OCI-LY1 (cell line): ENCODE data around the gene RPL28.

Source experiments
- H2AFZ ChIP-seq: fragments of 200-600 bp; sonication (generic), shearing (Covaris generic); 2 replicates; pipeline ENCODE4 v1.6.0; 2014; ENCODE audit warnings: antibody characterized with exemption, mild to moderate bottlenecking, low read length
- H3F3A ChIP-seq: fragments of 200-600 bp; sonication (generic), shearing (Covaris generic); 2 replicates; pipeline ENCODE4 v1.6.0; 2014; ENCODE audit warnings: mild to moderate bottlenecking, antibody characterized with exemption, low read length, moderate library complexity; ENCODE audit not compliant: insufficient read depth
- H3K27ac ChIP-seq: fragments of 200-600 bp; sonication (generic); 2 replicates; pipeline ENCODE4 v1.5.1; 2014; ENCODE audit warnings: low read length, mixed run types, mild to moderate bottlenecking, low read depth; ENCODE audit not compliant: poor library complexity, severe bottlenecking
- H3K27me3 ChIP-seq: fragments of 200-600 bp; sonication (generic); 2 replicates; pipeline ENCODE4 v1.6.0; 2014; ENCODE audit warnings: antibody characterized with exemption, mild to moderate bottlenecking, low read length, moderate library complexity; ENCODE audit not compliant: insufficient read depth
- H3K36me3 ChIP-seq: fragments of 200-600 bp; sonication (generic); 2 replicates; pipeline ENCODE4 v1.6.1; 2014; ENCODE audit warnings: mild to moderate bottlenecking, antibody characterized with exemption, low read length, moderate library complexity, mixed read lengths; ENCODE audit not compliant: insufficient read depth
- H3K4me1 ChIP-seq: fragments of 200-600 bp; sonication (generic); 2 replicates; pipeline ENCODE4 v1.5.1; 2014; ENCODE audit warnings: mild to moderate bottlenecking, low read length, moderate library complexity; ENCODE audit not compliant: insufficient read depth, severe bottlenecking
- H3K4me2 ChIP-seq: fragments of 200-600 bp; sonication (generic), shearing (Covaris generic); 2 replicates; pipeline ENCODE4 v1.6.1; 2014; ENCODE audit warnings: low read length
- H3K4me3 ChIP-seq: fragments of 200-600 bp; sonication (generic); 2 replicates; pipeline ENCODE4 v1.5.1; 2014; ENCODE audit warnings: low read length, low read depth, mild to moderate bottlenecking, mixed read lengths; ENCODE audit not compliant: poor library complexity, severe bottlenecking
- H3K79me2 ChIP-seq: fragments of 200-600 bp; shearing (Covaris generic); 2 replicates; pipeline ENCODE4 v1.6.1; 2016; ENCODE audit warnings: mixed run types, low read length, mixed read lengths; ENCODE audit not compliant: insufficient read depth
- H3K9ac ChIP-seq: fragments of 200-600 bp; sonication (generic), shearing (Covaris generic); 2 replicates; pipeline ENCODE4 v1.6.1; 2014; ENCODE audit warnings: mild to moderate bottlenecking, low read length, mixed read lengths
- H3K9me2 ChIP-seq: fragments of 200-600 bp; sonication (generic), shearing (Covaris generic); 2 replicates; pipeline ENCODE4 v1.6.1; 2014; ENCODE audit warnings: low read depth, mild to moderate bottlenecking, low read length, mixed read lengths
- H3K9me3 ChIP-seq: fragments of 200-600 bp; shearing (Covaris generic); 2 replicates; pipeline ENCODE4 v1.6.1; 2014; ENCODE audit warnings: low read length, mixed read lengths
- H4K20me1 ChIP-seq: fragments of 200-600 bp; sonication (generic), shearing (Covaris generic); 2 replicates; pipeline ENCODE4 v1.6.0; 2016; ENCODE audit warnings: mild to moderate bottlenecking, low read length; ENCODE audit not compliant: insufficient read depth
- EZH2 ChIP-seq: fragments of 200-600 bp; sonication (generic), shearing (Covaris generic); IDR thresholded peaks from 2 replicates; pipeline ENCODE4 v1.8.0; 2017; ENCODE audit warnings: borderline replicate concordance, mixed run types, mild to moderate bottlenecking, antibody characterized with exemption, low read length, moderate library complexity, mixed read lengths
- TF ChIP-seq, protein P1 (sequence below): fragments of 200-600 bp; sonication (generic), shearing (Covaris generic); IDR thresholded peaks from 2 replicates; pipeline ENCODE4 v1.5.1; 2017; ENCODE audit warnings: mild to moderate bottlenecking, antibody characterized with exemption, low read length, moderate library complexity, mixed read lengths

The RPL28 gene

GRCh38 chr19:55389386-55390317 lies 3.9 kb downstream of the RPL28 start:
- no peaks in the 10 kb centered on the region for H4K20me1 ChIP-seq
- no peaks in the 10 kb centered on the region for H3K27me3 ChIP-seq
- H2AFZ ChIP-seq, result no peak overlapping the region
- no peaks in the 10 kb centered on the region for H3K9me2 ChIP-seq
- no peak overlapping the region for H3K4me3 ChIP-seq
- no peaks in the 10 kb centered on the region for H3K9me3 ChIP-seq
- TF ChIP-seq, protein P1, sequence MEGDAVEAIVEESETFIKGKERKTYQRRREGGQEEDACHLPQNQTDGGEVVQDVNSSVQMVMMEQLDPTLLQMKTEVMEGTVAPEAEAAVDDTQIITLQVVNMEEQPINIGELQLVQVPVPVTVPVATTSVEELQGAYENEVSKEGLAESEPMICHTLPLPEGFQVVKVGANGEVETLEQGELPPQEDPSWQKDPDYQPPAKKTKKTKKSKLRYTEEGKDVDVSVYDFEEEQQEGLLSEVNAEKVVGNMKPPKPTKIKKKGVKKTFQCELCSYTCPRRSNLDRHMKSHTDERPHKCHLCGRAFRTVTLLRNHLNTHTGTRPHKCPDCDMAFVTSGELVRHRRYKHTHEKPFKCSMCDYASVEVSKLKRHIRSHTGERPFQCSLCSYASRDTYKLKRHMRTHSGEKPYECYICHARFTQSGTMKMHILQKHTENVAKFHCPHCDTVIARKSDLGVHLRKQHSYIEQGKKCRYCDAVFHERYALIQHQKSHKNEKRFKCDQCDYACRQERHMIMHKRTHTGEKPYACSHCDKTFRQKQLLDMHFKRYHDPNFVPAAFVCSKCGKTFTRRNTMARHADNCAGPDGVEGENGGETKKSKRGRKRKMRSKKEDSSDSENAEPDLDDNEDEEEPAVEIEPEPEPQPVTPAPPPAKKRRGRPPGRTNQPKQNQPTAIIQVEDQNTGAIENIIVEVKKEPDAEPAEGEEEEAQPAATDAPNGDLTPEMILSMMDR, result no peak
- TF ChIP-seq EZH2, result no peak
- no peak overlapping the region for H3K27ac ChIP-seq
- peaks cover 36% of the 10 kb centered on the region for H3K4me1 ChIP-seq
- H3K36me3 ChIP-seq, result peaks cover 52% of the 10 kb centered on the region
- H3K79me2 ChIP-seq, result no peaks in the 10 kb centered on the region
- H3K4me2 ChIP-seq, result no peak overlapping the region; the same call in 1 of the 2 replicates
- no peaks in the 10 kb centered on the region for H3F3A ChIP-seq
- no peak overlapping the region for H3K9ac ChIP-seq

- no peaks in the 10 kb centered on the region for H3K27me3 ChIP-seq
- no peak overlapping the region for H3K4me3 ChIP-seq
- no peaks in the 10 kb centered on the region for H3K79me2 ChIP-seq
- H3K27ac ChIP-seq, result no peak overlapping the region
- peaks cover 52% of the 10 kb centered on the region for H3K36me3 ChIP-seq
- H3F3A ChIP-seq, result no peaks in the 10 kb centered on the region
- no peaks in the 10 kb centered on the region for H4K20me1 ChIP-seq
- H2AFZ ChIP-seq, result no peak overlapping the region
- peaks cover 31% of the 10 kb centered on the region for H3K4me1 ChIP-seq
- TF ChIP-seq, protein P1, result no peak
- no peak for TF ChIP-seq EZH2
- H3K9me3 ChIP-seq, result no peaks in the 10 kb centered on the region
- no peak overlapping the region for H3K9ac ChIP-seq
- H3K9me2 ChIP-seq, result no peaks in the 10 kb centered on the region
- no peak overlapping the region for H3K4me2 ChIP-seq
These were observed 4.7 kb downstream of the RPL28 start for GRCh38 chr19:55390461-55390880.

- Histone ChIP-seq H3K9me2 (no peaks in the 10 kb centered on the region), H3K4me3 (no peak overlapping the region), H3K79me2 (no peaks in the 10 kb centered on the region), H3K27me3 (no peaks in the 10 kb centered on the region), H3K4me1 (peaks cover 31% of the 10 kb centered on the region), H3K4me2 (no peak overlapping the region), H2AFZ (no peak overlapping the region), H4K20me1 (no peaks in the 10 kb centered on the region), H3K27ac (no peak overlapping the region), H3K9me3 (no peaks in the 10 kb centered on the region), H3K36me3 (peaks cover 48% of the 10 kb centered on the region), H3K9ac (no peak overlapping the region), H3F3A (no peaks in the 10 kb centered on the region)
- TF ChIP-seq, protein P1, result no peak
- TF ChIP-seq EZH2, result no peak
These were observed 5.5 kb downstream of the RPL28 start for GRCh38 chr19:55391191-55391670.
